SK-N-SH (cell line): ENCODE measurements around the gene FCHO1. TPM values are rescaled to one million over a fixed set of nuclear protein-coding genes. Genes with fewer than 3 reads are reported as not detected.

ENCODE experiments used
- CTCF ChIA-PET: fragments of 300-600, 350-600 bp; formaldehyde crosslinking; extraction: SDS; loops from one replicate; lab custom pipeline; 2021; lab: Yijun Ruan, JAX
- POLR2A ChIA-PET: fragments of 350-600 bp; sonication (Branson Sonifier 250); formaldehyde crosslinking; extraction: SDS; loops from one replicate; lab custom pipeline; 2020; ENCODE audit warnings: antibody characterized with exemption, inconsistent platforms; lab: Yijun Ruan, JAX
- DNase-seq: peaks from one replicate; pipeline ENCODE4 v3.0.0; 2012
- H2AFZ ChIP-seq: fragments of 200-600 bp; sonication (generic); 2 replicates; pipeline ENCODE4 v1.8.1; 2016; ENCODE audit warnings: antibody characterized with exemption, mild to moderate bottlenecking, low read depth
- H3F3A ChIP-seq: fragments of 200-600 bp; sonication (generic); replicated peaks from 2 replicates; pipeline ENCODE3; 2016; ENCODE audit warnings: antibody characterized with exemption, mild to moderate bottlenecking; ENCODE audit not compliant: insufficient read depth
- H3K27ac ChIP-seq, 2 experiments: fragments of 200-500 bp in 1 of 2; fragments of 200-600 bp in 1 of 2; sonication (Bioruptor generic) in 1 of 2; sonication (generic), shearing (Covaris generic) in 1 of 2; 2 replicates each; pipeline versions ENCODE4 v1.5.1 to v1.6.1; 2014 to 2016; ENCODE audit warnings: low read depth in 2 of 2, inconsistent platforms in 1 of 2, low read length in 1 of 2, mild to moderate bottlenecking in 1 of 2, mixed read lengths in 1 of 2
- H3K27me3 ChIP-seq: fragments of 200-600 bp; sonication (generic), shearing (Covaris generic); 2 replicates; pipeline ENCODE4 v1.6.1; 2016; ENCODE audit warnings: mixed run types; ENCODE audit not compliant: insufficient read depth
- H3K36me3 ChIP-seq, 2 experiments: fragments of 200-500 bp in 1 of 2; fragments of 200-600 bp in 1 of 2; sonication (Bioruptor generic) in 1 of 2; sonication (generic) in 1 of 2; replicated peaks in 1 of 2; 2 replicates each; pipeline versions ENCODE3 to v1.5.1; 2014 to 2016; ENCODE audit warnings: low read length in 1 of 2, mild to moderate bottlenecking in 1 of 2; ENCODE audit not compliant: insufficient read depth in 2 of 2, control insufficient read depth in 1 of 2
- H3K4me1 ChIP-seq, 2 experiments: fragments of 200-500 bp in 1 of 2; fragments of 200-600 bp in 1 of 2; sonication (Bioruptor generic) in 1 of 2; sonication (generic), shearing (Covaris generic) in 1 of 2; 2 replicates each; pipeline versions ENCODE4 v1.5.1 to v1.6.1; 2014 to 2016; ENCODE audit warnings: low read depth in 1 of 2, low read length in 1 of 2, mixed run types in 1 of 2; ENCODE audit not compliant: insufficient read depth in 2 of 2, control insufficient read depth in 1 of 2
- H3K4me2 ChIP-seq: fragments of 200-600 bp; sonication (generic), shearing (Covaris generic); 2 replicates; pipeline ENCODE4 v1.6.1; 2017; ENCODE audit warnings: mixed run types
- H3K4me3 ChIP-seq, 2 experiments: fragments of 200-500 bp in 1 of 2; fragments of 200-600 bp in 1 of 2; sonication (Bioruptor generic) in 1 of 2; sonication (generic), shearing (Covaris generic) in 1 of 2; 2 replicates each; pipeline versions ENCODE4 v1.5.1 to v1.8.1; 2014 to 2016; ENCODE audit warnings: low read depth in 2 of 2, inconsistent platforms in 1 of 2, low read length in 1 of 2, mild to moderate bottlenecking in 1 of 2, mixed read lengths in 1 of 2, moderate library complexity in 1 of 2
- H3K79me2 ChIP-seq: fragments of 200-600 bp; sonication (generic); 2 replicates; pipeline ENCODE4 v1.8.1; 2017; ENCODE audit warnings: mild to moderate bottlenecking; ENCODE audit not compliant: insufficient read depth
- H3K9ac ChIP-seq: fragments of 200-600 bp; sonication (generic); 2 replicates; pipeline ENCODE4 v1.6.1; 2017; ENCODE audit warnings: mixed run types
- H3K9me2 ChIP-seq: fragments of 200-600 bp; sonication (generic); 2 replicates; pipeline ENCODE4 v1.6.1; 2017; ENCODE audit warnings: mixed run types
- H3K9me3 ChIP-seq: fragments of 200-600 bp; sonication (generic); 2 replicates; pipeline ENCODE4 v1.6.1; 2017; ENCODE audit warnings: mixed run types, mild to moderate bottlenecking, moderate library complexity
- H4K20me1 ChIP-seq: fragments of 200-600 bp; sonication (generic); 2 replicates; pipeline ENCODE4 v1.6.1; 2017; ENCODE audit warnings: mild to moderate bottlenecking, mixed run types; ENCODE audit not compliant: insufficient read depth
- CTCF ChIP-seq: fragments of 200-600 bp; sonication (generic); IDR thresholded peaks from 2 replicates; pipeline ENCODE4 v1.6.1; 2017; ENCODE audit warnings: antibody characterized with exemption, mild to moderate bottlenecking, moderate library complexity
- ELF1 ChIP-seq: IDR thresholded peaks from 2 replicates; pipeline ENCODE4 v1.4.0; 2012
- EZH2phosphoT487 ChIP-seq: fragments of 200-600 bp; sonication (generic); IDR thresholded peaks from 2 replicates; pipeline ENCODE4 v1.6.1; 2017; ENCODE audit warnings: low read depth, mixed run types, mild to moderate bottlenecking, antibody characterized with exemption, moderate library complexity, borderline replicate concordance
- FOSL2 ChIP-seq: IDR thresholded peaks from 2 replicates; pipeline ENCODE4 v1.4.0; 2012; ENCODE audit warnings: low read depth, mild to moderate bottlenecking, moderate library complexity, borderline replicate concordance
- FOXM1 ChIP-seq: IDR thresholded peaks from 2 replicates; pipeline ENCODE4 v1.4.0; 2012; ENCODE audit warnings: low read depth, mild to moderate bottlenecking
- GABPA ChIP-seq: IDR thresholded peaks from 2 replicates; pipeline ENCODE4 v1.4.0; 2012; ENCODE audit warnings: low read depth, mild to moderate bottlenecking
- JUND ChIP-seq: IDR thresholded peaks from 2 replicates; pipeline ENCODE4 v1.4.0; 2012
- MAX ChIP-seq: IDR thresholded peaks from 2 replicates; pipeline ENCODE4 v1.4.0; 2012; ENCODE audit warnings: low read depth
- MEF2A ChIP-seq: IDR thresholded peaks from 2 replicates; pipeline ENCODE4 v1.4.0; 2012; ENCODE audit warnings: low read depth, borderline replicate concordance
- NRF1 ChIP-seq: IDR thresholded peaks from 2 replicates; pipeline ENCODE4 v1.6.1; 2012; ENCODE audit warnings: low read depth, mild to moderate bottlenecking, low read length
- PBX3 ChIP-seq: IDR thresholded peaks from 2 replicates; pipeline ENCODE4; 2012
- POLR2AphosphoS5 ChIP-seq: IDR thresholded peaks from 2 replicates; pipeline ENCODE4 v1.6.1; 2012; ENCODE audit warnings: low read depth, low read length
- RAD21 ChIP-seq: IDR thresholded peaks from 2 replicates; pipeline ENCODE4 v1.6.1; 2012; ENCODE audit warnings: mild to moderate bottlenecking, low read length
- RCOR1 ChIP-seq: fragments of 150-350 bp; IDR thresholded peaks from 2 replicates; pipeline ENCODE4 v1.6.1; 2017; ENCODE audit warnings: antibody characterized with exemption, low read length
- REST ChIP-seq: IDR thresholded peaks from 2 replicates; pipeline ENCODE4 v1.6.1; 2012; ENCODE audit warnings: mild to moderate bottlenecking, low read depth, low read length, moderate library complexity
- SIN3A ChIP-seq: IDR thresholded peaks from 2 replicates; pipeline ENCODE4 v1.6.1; 2012; ENCODE audit warnings: low read depth, mild to moderate bottlenecking, low read length, moderate library complexity, borderline replicate concordance
- TAF1 ChIP-seq: IDR thresholded peaks from 2 replicates; pipeline ENCODE4 v1.6.1; 2012; ENCODE audit warnings: low read depth, mild to moderate bottlenecking, low read length, moderate library complexity, borderline replicate concordance
- TCF12 ChIP-seq: IDR thresholded peaks from 2 replicates; pipeline ENCODE4 v1.4.0; 2012
- USF2 ChIP-seq: fragments of 150-350 bp; IDR thresholded peaks from 2 replicates; pipeline ENCODE4 v1.6.1; 2017; ENCODE audit warnings: antibody characterized with exemption, low read length, low read depth, borderline replicate concordance
- YY1 ChIP-seq: IDR thresholded peaks from 2 replicates; pipeline ENCODE4 v1.4.0; 2012; ENCODE audit warnings: low read depth, mild to moderate bottlenecking
- WGBS: methylation state at CpG from one replicate; pipeline ENCODE4 v1.1.6; 2017; ENCODE audit warnings: low lambda C conversion rate; 5-methylcytosine and 5-hydroxymethylcytosine counted together
- polyA plus RNA-seq, 3 experiments: library from polyadenylated mRNA; depleted of rRNA; stranded (reverse); fragments of >200 nt; gene quantifications; 2 replicates each; pipeline ENCODE4 v1.2.3, GENCODE V29; 2012

FCHO1 gene
- polyA plus RNA-seq, 1 of the 3 experiments (the other 2 are of a cell fraction) = 0.71 TPM

- no peaks in the 10 kb centered on the region for H3K36me3 ChIP-seq
- H3K4me1 ChIP-seq = peaks cover 0 to 8% of the 10 kb centered on the region in 2 experiments; a peak in 1 of 4 replicates
- no peak for DNase-seq
- TF ChIP-seq RAD21 (no peak), RCOR1 (no peak), MEF2A (no peak), FOSL2 (no peak), PBX3 (no peak), YY1 (no peak), POLR2AphosphoS5 (no peak), FOXM1 (no peak), GABPA (no peak), TCF12 (no peak), NRF1 (no peak)
- 36% methylated on average over 16 of the region's 25 CpGs for WGBS
- ChIA-PET CTCF (interaction anchor here (0.7 to 1.3 kb wide), 4 partner anchors 20 to 225 kb away, joined by 3 read pairs; no protein-coding TSS in a partner anchor), POLR2A (interaction anchor here (1.0 kb wide), 1 partner anchor 28 kb away, joined by 6 read pairs; the partner anchor contains the start of gene RPL18A)
- H3K27me3 ChIP-seq = no peaks in the 10 kb centered on the region
- H3K9me3 ChIP-seq = no peaks in the 10 kb centered on the region
- H4K20me1 ChIP-seq = no peaks in the 10 kb centered on the region
- H3K79me2 ChIP-seq = no peaks in the 10 kb centered on the region
- H3K9me2 ChIP-seq = no peaks in the 10 kb centered on the region
- H3K9ac ChIP-seq = peak overlapping the region; percentile 21; the same call in 1 of the 2 replicates
- peak overlapping the region; percentile 90; the same call in 1 of the 2 replicates for H2AFZ ChIP-seq
- peak overlapping the region; percentile 73 for H3K4me2 ChIP-seq
- H3K4me3 ChIP-seq = peak overlapping the region; percentile 53 to 62
- peaks cover 3% of the 10 kb centered on the region for H3F3A ChIP-seq
- peak overlapping the region in 1 of 2 experiments; percentile 47; a peak in 1 of 4 replicates for H3K27ac ChIP-seq
Measured at GRCh38 chr19:17831419-17831888, 80.2 kb downstream of the FCHO1 start.

- no peaks in the 10 kb centered on the region for H3K79me2 ChIP-seq
- no peak overlapping the region for H3K27ac ChIP-seq
- ChIA-PET CTCF (interaction anchor here (0.7 to 1.1 kb wide), 3 partner anchors 19 to 253 kb away, joined by 3 read pairs; no protein-coding TSS in a partner anchor), POLR2A (no interaction called here)
- 85% methylated on average over 5 of the region's 17 CpGs for WGBS
- peaks cover 0 to 8% of the 10 kb centered on the region in 2 experiments; a peak in 1 of 4 replicates for H3K4me1 ChIP-seq
- H3F3A ChIP-seq = peaks cover 3% of the 10 kb centered on the region
- H3K4me3 ChIP-seq = no peak overlapping the region
- no peak for DNase-seq
- H3K36me3 ChIP-seq = no peaks in the 10 kb centered on the region
- no peak overlapping the region for H3K4me2 ChIP-seq
- no peak overlapping the region for H3K9ac ChIP-seq
- no peaks in the 10 kb centered on the region for H3K9me2 ChIP-seq
- no peaks in the 10 kb centered on the region for H3K9me3 ChIP-seq
- H4K20me1 ChIP-seq = no peaks in the 10 kb centered on the region
- no peaks in the 10 kb centered on the region for H3K27me3 ChIP-seq
- no peak overlapping the region for H2AFZ ChIP-seq
- TF ChIP-seq SIN3A = no peak
- TF ChIP-seq CTCF = no peak
- TF ChIP-seq EZH2phosphoT487 = no peak
- TF ChIP-seq RAD21 = no peak
- TF ChIP-seq POLR2AphosphoS5 = no peak
- TF ChIP-seq USF2 = no peak
- no peak for TF ChIP-seq MAX
- TF ChIP-seq REST = no peak
- no peak for TF ChIP-seq JUND
- TF ChIP-seq TAF1 = no peak
- no peak for TF ChIP-seq ELF1
Measured at GRCh38 chr19:17832443-17833208, 81.3 kb downstream of the FCHO1 start.
